ENCODE measurements around the gene PTPRN2. TPM values are rescaled to one million over a fixed set of nuclear protein-coding genes. Genes with fewer than 3 reads are reported as not detected.

PTPRN2 gene
- total and polyA plus RNA-seq, 2 of the 13 experiments (the other 11 are each of a cell fraction or from before 2014, with no cell fraction given), result 2.5 to 24.2 TPM

GRCh38 chr7:158272509-158273137 lies 315.0 kb downstream of the PTPRN2 start:
- H3K4me2 ChIP-seq (ENCODE audit: low read depth, low read length), result no peak overlapping the region
- no peak for FAIRE-seq
- no peaks in the 10 kb centered on the region for H3K9me3 ChIP-seq (ENCODE audit: low read length)
- intact Hi-C loops (cut with micrococcal nuclease; ENCODE audit: unreplicated experiment), result no loop called here
- ChIA-PET CTCF (ENCODE audit: low intra/inter-chr PET ratio, low total read pairs) (no interaction called here), POLR2A (interaction anchor here (1.8 kb wide), 1 partner anchor 9 kb away, joined by 12 read pairs; no protein-coding TSS in a partner anchor)
- TF ChIP-seq ZNF549 (CRISPR knock-in tag; IDR thresholded peaks at IDR 0.05), result no peak
- TF ChIP-seq GATAD1 (CRISPR knock-in tag; IDR thresholded peaks at IDR 0.05), result no peak
- TF ChIP-seq WIZ (CRISPR knock-in tag; IDR thresholded peaks at IDR 0.05), result no peak
- no peak for TF ChIP-seq MLLT10 (CRISPR knock-in tag; IDR thresholded peaks at IDR 0.05)
- TF ChIP-seq ZKSCAN1 (IDR thresholded peaks at IDR 0.05; ENCODE audit: low read length), result no peak
- no peak for TF ChIP-seq ZNF768 (CRISPR knock-in tag; IDR thresholded peaks at IDR 0.05)
- H3K27ac ChIP-seq (ENCODE audit: extremely low read length, insufficient read depth, low read length), result no peak overlapping the region
- no peak overlapping the region for H2AFZ ChIP-seq (ENCODE audit: low read length)
- in situ Hi-C loops (cut with HindIII; ENCODE audit: extremely low pct_ligation_motif_present, low pct_unique_long_range_greater_than_20kb), result no loop called here
- no peak overlapping the region for H3K4me3 ChIP-seq (replicated peaks in 1 of 3; ENCODE audit: insufficient read depth in 1 of 3, low read depth in 2 of 3, low read length in 3 of 3)
- H3K9ac ChIP-seq (ENCODE audit: insufficient read depth, low read depth, low read length), result no peak overlapping the region
- 88% methylated on average over 13 of the region's 15 CpGs for WGBS (ENCODE audit: low lambda C conversion rate)
- H3K27me3 ChIP-seq (ENCODE audit: control insufficient read depth in 1 of 2, insufficient read depth in 2 of 2, low read length in 2 of 2), result no peaks in the 10 kb centered on the region
- H3K79me2 ChIP-seq (ENCODE audit: insufficient read depth, low read length), result no peaks in the 10 kb centered on the region
- H4K20me1 ChIP-seq (ENCODE audit: insufficient read depth, low read length), result peaks cover 10% of the 10 kb centered on the region; the same call in 1 of the 2 replicates
- peaks cover 9% of the 10 kb centered on the region for H3K4me1 ChIP-seq (ENCODE audit: insufficient read depth, low read length)
- DNase-seq (ENCODE audit: low spot score), result no peak
- H3K36me3 ChIP-seq (replicated peaks in 1 of 2; ENCODE audit: control insufficient read depth in 1 of 2, insufficient read depth in 2 of 2, low read length in 2 of 2), result no peaks in the 10 kb centered on the region
- BruUV-seq (replicated peaks), result no TSS peak
- ATAC-seq, result no peak

GRCh38 chr7:158272091-158272490 lies 315.5 kb downstream of the PTPRN2 start:
- Histone ChIP-seq H2AFZ (ENCODE audit: low read length) (no peak overlapping the region), H3K9me3 (ENCODE audit: low read length) (no peaks in the 10 kb centered on the region), H4K20me1 (ENCODE audit: insufficient read depth, low read length) (peaks cover 10% of the 10 kb centered on the region; the same call in 1 of the 2 replicates), H3K4me2 (ENCODE audit: low read depth, low read length) (no peak overlapping the region), H3K4me3 (replicated peaks in 1 of 3; ENCODE audit: insufficient read depth in 1 of 3, low read depth in 2 of 3, low read length in 3 of 3) (no peak overlapping the region), H3K4me1 (ENCODE audit: insufficient read depth, low read length) (peaks cover 9% of the 10 kb centered on the region), H3K36me3 (replicated peaks in 1 of 2; ENCODE audit: control insufficient read depth in 1 of 2, insufficient read depth in 2 of 2, low read length in 2 of 2) (no peaks in the 10 kb centered on the region), H3K79me2 (ENCODE audit: insufficient read depth, low read length) (no peaks in the 10 kb centered on the region), H3K27me3 (ENCODE audit: control insufficient read depth in 1 of 2, insufficient read depth in 2 of 2, low read length in 2 of 2) (no peaks in the 10 kb centered on the region), H3K27ac (ENCODE audit: extremely low read length, insufficient read depth, low read length) (no peak overlapping the region), H3K9ac (ENCODE audit: insufficient read depth, low read depth, low read length) (no peak overlapping the region)
- FAIRE-seq, result no peak
- no peak for TF ChIP-seq ZNF414 (CRISPR knock-in tag; IDR thresholded peaks at IDR 0.05)
- no peak for TF ChIP-seq GPBP1L1 (CRISPR knock-in tag; IDR thresholded peaks at IDR 0.05)
- no peak for TF ChIP-seq SRF (IDR thresholded peaks at IDR 0.05; ENCODE audit: low read depth, low read length)
- no peak for TF ChIP-seq POLR2G (IDR thresholded peaks at IDR 0.05; ENCODE audit: low read depth, low read length)
- TF ChIP-seq FOSL1 (CRISPR knock-in tag; IDR thresholded peaks at IDR 0.05; ENCODE audit: borderline replicate concordance), result no peak
- no peak for TF ChIP-seq ZNF329 (CRISPR knock-in tag; IDR thresholded peaks at IDR 0.05; ENCODE audit: low read depth)
- TF ChIP-seq HES4 (CRISPR knock-in tag; IDR thresholded peaks at IDR 0.05; ENCODE audit: borderline replicate concordance), result no peak
- intact Hi-C loops (cut with micrococcal nuclease; ENCODE audit: unreplicated experiment) (no loop called here), in situ Hi-C loops (cut with HindIII; ENCODE audit: extremely low pct_ligation_motif_present, low pct_unique_long_range_greater_than_20kb) (no loop called here)
- WGBS (ENCODE audit: low lambda C conversion rate), result 51% methylated on average over 5 of the region's 12 CpGs
- BruUV-seq (replicated peaks), result no TSS peak
- DNase-seq (ENCODE audit: low spot score), result no peak
- no peak; the same call in 2 of the 3 replicates for ATAC-seq
- CTCF ChIA-PET (ENCODE audit: low intra/inter-chr PET ratio, low total read pairs), result no interaction called here
- POLR2A ChIA-PET, result interaction anchor here (1.8 kb wide), 1 partner anchor 8 kb away, joined by 12 read pairs; no protein-coding TSS in a partner anchor
